GM12801 (cell line): ENCODE results near the gene OR5AR1.

Experiments
- TF ChIP-seq, protein P1 (sequence below): IDR thresholded peaks from one replicate; pipeline ENCODE4 v1.5.1; 2011; ENCODE audit warnings: control low read depth; ENCODE audit not compliant: insufficient read length; ENCODE audit errors: extremely low read depth

Gene OR5AR1

DNA sequence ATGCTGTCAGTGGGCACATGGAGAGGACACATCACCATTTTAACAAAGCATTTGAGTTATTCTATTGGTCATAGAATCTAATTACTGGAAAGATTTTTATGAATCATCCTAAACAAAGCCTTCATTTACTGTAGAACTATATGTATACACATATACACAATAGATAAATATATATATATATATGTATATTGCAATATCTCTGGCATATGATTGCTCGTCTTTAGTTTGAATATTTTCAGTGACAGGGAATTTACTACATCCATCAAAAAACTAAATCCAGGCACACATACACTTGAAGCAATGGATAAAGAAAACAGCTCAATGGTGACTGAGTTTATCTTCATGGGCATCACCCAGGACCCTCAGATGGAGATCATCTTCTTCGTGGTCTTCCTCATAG, at the start of gene OR5AR1:
Gene OR5AR1, plus strand, starts transcription at position 301 of the 400 bp plus-strand sequence. Its CDS starts 0 bp downstream, at position 301.
- TF ChIP-seq, protein P1, sequence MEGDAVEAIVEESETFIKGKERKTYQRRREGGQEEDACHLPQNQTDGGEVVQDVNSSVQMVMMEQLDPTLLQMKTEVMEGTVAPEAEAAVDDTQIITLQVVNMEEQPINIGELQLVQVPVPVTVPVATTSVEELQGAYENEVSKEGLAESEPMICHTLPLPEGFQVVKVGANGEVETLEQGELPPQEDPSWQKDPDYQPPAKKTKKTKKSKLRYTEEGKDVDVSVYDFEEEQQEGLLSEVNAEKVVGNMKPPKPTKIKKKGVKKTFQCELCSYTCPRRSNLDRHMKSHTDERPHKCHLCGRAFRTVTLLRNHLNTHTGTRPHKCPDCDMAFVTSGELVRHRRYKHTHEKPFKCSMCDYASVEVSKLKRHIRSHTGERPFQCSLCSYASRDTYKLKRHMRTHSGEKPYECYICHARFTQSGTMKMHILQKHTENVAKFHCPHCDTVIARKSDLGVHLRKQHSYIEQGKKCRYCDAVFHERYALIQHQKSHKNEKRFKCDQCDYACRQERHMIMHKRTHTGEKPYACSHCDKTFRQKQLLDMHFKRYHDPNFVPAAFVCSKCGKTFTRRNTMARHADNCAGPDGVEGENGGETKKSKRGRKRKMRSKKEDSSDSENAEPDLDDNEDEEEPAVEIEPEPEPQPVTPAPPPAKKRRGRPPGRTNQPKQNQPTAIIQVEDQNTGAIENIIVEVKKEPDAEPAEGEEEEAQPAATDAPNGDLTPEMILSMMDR = no peak

DNA sequence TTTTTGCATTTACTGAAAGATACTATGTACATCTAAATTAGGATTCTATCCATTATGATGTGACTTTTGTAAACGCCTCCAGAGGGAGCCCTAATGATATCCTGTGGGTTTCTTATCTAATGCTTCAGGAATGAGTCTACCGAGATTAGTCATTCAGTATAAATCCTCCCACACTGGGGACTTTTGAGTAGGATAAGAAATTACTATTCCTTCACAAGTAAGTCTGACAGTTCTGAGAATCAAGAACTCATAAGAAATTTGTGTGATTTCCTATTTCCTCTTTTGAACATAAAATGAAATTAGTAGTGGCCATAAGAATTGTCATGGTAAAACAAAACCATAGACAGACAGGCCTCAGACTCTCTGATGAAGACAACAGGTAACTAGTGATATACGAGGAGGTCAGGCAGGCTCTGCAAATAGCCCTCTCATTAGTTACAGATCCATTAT, 38.8 kb upstream of the OR5AR1 start:
- TF ChIP-seq, protein P1 = no peak

DNA sequence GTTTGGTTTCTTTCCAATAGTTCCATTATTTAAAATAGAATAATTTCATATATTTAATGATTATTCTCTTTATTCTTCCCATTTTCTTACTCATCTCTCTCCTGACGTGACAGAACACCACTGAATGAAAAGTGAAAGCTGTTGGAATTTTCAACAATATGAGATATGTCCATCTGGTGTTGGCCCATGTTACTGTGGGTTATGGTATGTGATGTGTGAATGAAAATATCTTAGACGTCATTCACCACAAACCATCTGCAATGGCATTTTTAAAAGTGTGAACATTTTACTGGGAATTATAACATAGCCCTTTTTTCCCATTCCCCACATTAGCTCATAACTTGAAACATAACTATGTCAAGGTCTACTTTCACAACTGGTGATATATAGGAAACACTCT, 37.5 kb upstream of the OR5AR1 start:
- TF ChIP-seq, protein P1 = no peak

DNA sequence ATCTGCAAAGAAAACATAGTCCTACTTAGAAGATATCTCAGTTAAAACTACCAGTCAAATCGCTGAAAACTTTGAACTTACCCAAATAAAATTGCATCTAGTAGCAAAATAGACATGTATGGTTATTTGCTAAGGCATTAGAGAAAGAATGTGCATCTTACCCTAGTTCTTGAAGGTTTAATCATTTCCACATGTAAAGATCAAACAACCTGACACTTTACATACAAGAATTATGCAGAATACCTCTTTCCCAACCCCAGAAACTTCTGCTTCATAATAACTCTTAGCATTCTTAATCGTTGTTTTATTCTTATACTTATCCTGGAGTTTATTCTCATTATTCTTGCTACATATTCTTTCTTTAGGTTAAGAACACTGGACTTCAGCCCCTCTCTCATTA, 31.2 kb upstream of the OR5AR1 start:
- TF ChIP-seq, protein P1 = no peak

DNA sequence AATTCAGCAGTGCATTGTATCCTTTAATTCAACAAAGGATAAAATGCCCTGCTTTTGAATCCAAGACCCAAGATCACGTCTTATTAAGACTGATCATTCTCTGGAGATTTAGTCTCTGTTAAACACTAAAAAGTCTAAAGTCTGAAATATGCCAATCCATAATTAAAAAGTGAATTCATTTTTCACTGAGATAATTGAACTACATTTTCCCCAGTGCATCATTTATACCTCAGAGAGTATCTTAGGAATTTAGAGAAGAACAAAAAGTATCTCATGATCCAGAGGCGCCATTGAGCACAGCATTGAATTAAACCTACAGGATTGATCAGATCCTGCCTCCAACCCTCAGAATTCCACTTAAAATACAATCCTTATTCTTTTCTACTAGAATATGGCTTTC, 26.6 kb upstream of the OR5AR1 start:
- TF ChIP-seq, protein P1 = no peak

DNA sequence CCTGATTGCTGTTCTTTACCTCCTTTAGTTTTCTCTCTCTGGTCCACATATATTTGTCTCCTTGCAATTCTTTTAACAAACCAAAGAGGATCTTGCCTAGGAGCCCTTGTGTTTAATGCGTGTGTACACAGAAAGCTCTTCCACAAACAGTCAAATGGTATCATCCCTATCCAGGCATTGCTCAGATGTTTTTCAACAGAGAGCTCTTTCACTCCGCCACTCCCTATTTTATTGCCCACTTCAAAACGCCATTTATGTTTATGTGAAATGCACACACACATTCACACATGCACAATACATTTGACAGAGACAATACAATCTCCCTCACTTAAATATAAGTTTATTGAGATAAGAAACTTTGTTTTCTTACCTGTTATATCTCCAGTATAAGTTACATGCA, 26.0 kb upstream of the OR5AR1 start:
- TF ChIP-seq, protein P1 = no peak

DNA sequence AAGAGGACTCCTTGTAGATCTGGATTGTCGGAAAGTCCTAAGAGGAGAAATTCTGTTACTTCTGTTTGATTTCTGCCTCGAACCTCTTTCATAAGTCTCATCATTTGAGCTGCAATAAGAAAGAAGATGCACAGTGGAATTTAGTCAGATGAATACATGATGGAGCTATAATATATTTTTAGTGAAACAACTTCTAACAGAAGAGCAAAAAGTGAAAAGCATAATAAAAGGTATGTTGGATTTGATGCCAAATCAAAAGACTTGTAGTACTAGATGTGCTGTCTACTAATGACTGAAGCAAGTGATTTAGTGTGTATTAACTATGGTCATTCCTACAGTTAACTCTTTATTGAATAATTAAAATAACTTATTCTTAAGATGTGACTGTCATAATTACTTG, 21.1 kb upstream of the OR5AR1 start, which contains the start of gene OR5AP2:
Gene OR5AP2, minus strand, starts transcription at position 101 of the 400 bp plus-strand sequence. Its CDS starts 0 bp downstream, at position 101.
- TF ChIP-seq, protein P1 = no peak
